Uterus (tissue), 4 donors: ENCODE measurements around the gene ECI1. TPM values are rescaled to one million over a fixed set of nuclear protein-coding genes. Genes with fewer than 3 reads are reported as not detected.

Source experiments
- DNase-seq, 2 donors: peaks; one replicate each; pipeline ENCODE4 v3.0.0-alpha.2; 2019 to 2020
- H3K27ac ChIP-seq, 2 donors: fragments of 200-600 bp; sonication (generic); 1 replicate in 1 of 2; 2 replicates in 1 of 2; pipeline ENCODE4 v1.5.1; 2016 to 2018
- H3K27me3 ChIP-seq, 2 donors: fragments of 200-600 bp; sonication (generic); one replicate each; pipeline ENCODE4 v1.5.1; 2018 to 2019; ENCODE audit warnings: control low read depth in 1 of 2
- H3K36me3 ChIP-seq, 2 donors: fragments of 200-600 bp; sonication (generic); one replicate each; pipeline ENCODE4 v1.5.1; 2019; ENCODE audit warnings: control low read depth in 1 of 2
- H3K4me1 ChIP-seq, 2 donors: fragments of 200-600 bp; sonication (generic); one replicate each; pipeline ENCODE4 v1.5.1; 2018 to 2019; ENCODE audit warnings: control low read depth in 1 of 2
- H3K4me3 ChIP-seq, 2 donors: fragments of 200-600 bp; sonication (generic); 1 replicate in 1 of 2; 2 replicates in 1 of 2; pipeline ENCODE4 v1.5.1; 2018 to 2019; ENCODE audit warnings: mild to moderate bottlenecking in 1 of 2
- H3K9me3 ChIP-seq, 2 donors: fragments of 200-600 bp; sonication (generic); one replicate each; pipeline ENCODE4 v1.5.1; 2019; ENCODE audit warnings: control low read depth in 1 of 2
- CTCF ChIP-seq, 4 experiments: fragments of 200-600 bp in 2 of 4; fragments of 450-650 bp in 2 of 4; sonication (generic) in 2 of 4; IDR thresholded peaks; one replicate each; pipeline ENCODE4 v1.5.1; 2016 to 2019; ENCODE audit warnings: antibody characterized with exemption in 4 of 4, mild to moderate bottlenecking in 2 of 4, moderate library complexity in 1 of 4
- POLR2A ChIP-seq, 2 donors: fragments of 450-650 bp; IDR thresholded peaks; one replicate each; pipeline ENCODE4 v1.6.1; 2016; ENCODE audit warnings: antibody characterized with exemption in 2 of 2, mild to moderate bottlenecking in 1 of 2, moderate library complexity in 1 of 2
- intact Hi-C: fragments of 100-400 bp; cut with DNase I; formaldehyde crosslinking; loops from one replicate; pipeline ENCODE4 v1.15.1; 2023; ENCODE audit warnings: low total_unique reads
- total RNA-seq, 4 donors: library from RNA; depleted of rRNA in 3 of 4; stranded (reverse); fragments of >200 nt in 3 of 4; gene quantifications; one replicate each; pipeline versions ENCODE4 v1.1.0 to v1.2.4, GENCODE V29; 2014 to 2023
- donor health status: DM: yes; HTN: yes; CAD: no.

ECI1 gene
- total RNA-seq, 4 donors from 2014 or later, result 4.9 to 89.1 (median 40.1) TPM

- H3K9me3 ChIP-seq, result no peaks in the 10 kb centered on the region
- H3K27ac ChIP-seq, result peak overlapping the region; percentile 69 to 91
- no peak for DNase-seq
- no peak for TF ChIP-seq CTCF (IDR thresholded peaks at IDR 0.05)
- no peak for TF ChIP-seq POLR2A (IDR thresholded peaks at IDR 0.05)
- H3K36me3 ChIP-seq, result no peaks in the 10 kb centered on the region
- peak overlapping the region; percentile 31 to 86 for H3K4me3 ChIP-seq
- H3K27me3 ChIP-seq, result no peaks in the 10 kb centered on the region
- H3K4me1 ChIP-seq, result peaks cover 0 to 7% of the 10 kb centered on the region in 2 donors
- intact Hi-C loops, result no loop called here
Observed at GRCh38 chr16:2250652-2251295, 613 bp downstream of the ECI1 start.

GRCh38 chr16:2246301-2246885, 5.0 kb downstream of the ECI1 start:
- H3K36me3 ChIP-seq, result no peaks in the 10 kb centered on the region
- H3K27ac ChIP-seq, result no peak overlapping the region
- H3K27me3 ChIP-seq, result no peaks in the 10 kb centered on the region
- H3K4me1 ChIP-seq, result no peaks in the 10 kb centered on the region
- H3K4me3 ChIP-seq, result no peak overlapping the region
- no peak for DNase-seq
- no peak for TF ChIP-seq POLR2A (IDR thresholded peaks at IDR 0.05)
- intact Hi-C loops, result no loop called here
- H3K9me3 ChIP-seq, result no peaks in the 10 kb centered on the region

GRCh38 chr16:2244926-2245795, 6.2 kb downstream of the ECI1 start:
- intact Hi-C loops, result no loop called here
- H3K27ac ChIP-seq, result no peak overlapping the region
- TF ChIP-seq POLR2A (IDR thresholded peaks at IDR 0.05) (no peak), CTCF (IDR thresholded peaks at IDR 0.05) (no peak)
- no peaks in the 10 kb centered on the region for H3K9me3 ChIP-seq
- H3K27me3 ChIP-seq, result no peaks in the 10 kb centered on the region
- no peak for DNase-seq
- H3K4me1 ChIP-seq, result no peaks in the 10 kb centered on the region
- H3K4me3 ChIP-seq, result no peak overlapping the region
- no peaks in the 10 kb centered on the region for H3K36me3 ChIP-seq

GRCh38 chr16:2244301-2244700, 7.1 kb downstream of the ECI1 start:
- intact Hi-C loops, result no loop called here
- Histone ChIP-seq H3K36me3 (no peaks in the 10 kb centered on the region), H3K4me1 (no peaks in the 10 kb centered on the region), H3K9me3 (no peaks in the 10 kb centered on the region), H3K27me3 (no peaks in the 10 kb centered on the region), H3K4me3 (no peak overlapping the region), H3K27ac (no peak overlapping the region)
- TF ChIP-seq CTCF (IDR thresholded peaks at IDR 0.05), result no peak
- no peak for TF ChIP-seq POLR2A (IDR thresholded peaks at IDR 0.05)
- DNase-seq, result no peak

GRCh38 chr16:2243781-2244180, 7.6 kb downstream of the ECI1 start:
- H3K4me1 ChIP-seq, result no peaks in the 10 kb centered on the region
- no peaks in the 10 kb centered on the region for H3K36me3 ChIP-seq
- no peaks in the 10 kb centered on the region for H3K27me3 ChIP-seq
- no peak for DNase-seq
- H3K4me3 ChIP-seq, result no peak overlapping the region
- H3K9me3 ChIP-seq, result no peaks in the 10 kb centered on the region
- TF ChIP-seq POLR2A (IDR thresholded peaks at IDR 0.05), result no peak
- no peak for TF ChIP-seq CTCF (IDR thresholded peaks at IDR 0.05)
- intact Hi-C loops, result no loop called here
- H3K27ac ChIP-seq, result no peak overlapping the region
